Medulla oblongata (tissue), 1 donor: Measurements from ENCODE around the gene TIMM50.
"Not testable (repeated sequence)": the region's sequence is repeated elsewhere in the genome, so short reads cannot be mapped to it uniquely, and the experiment has no call there.

Experiments used
- DNase-seq: peaks from one replicate; pipeline ENCODE4 v3.0.0-alpha.2; 2015; ENCODE audit errors: extremely low spot score

The TIMM50 gene

DNA sequence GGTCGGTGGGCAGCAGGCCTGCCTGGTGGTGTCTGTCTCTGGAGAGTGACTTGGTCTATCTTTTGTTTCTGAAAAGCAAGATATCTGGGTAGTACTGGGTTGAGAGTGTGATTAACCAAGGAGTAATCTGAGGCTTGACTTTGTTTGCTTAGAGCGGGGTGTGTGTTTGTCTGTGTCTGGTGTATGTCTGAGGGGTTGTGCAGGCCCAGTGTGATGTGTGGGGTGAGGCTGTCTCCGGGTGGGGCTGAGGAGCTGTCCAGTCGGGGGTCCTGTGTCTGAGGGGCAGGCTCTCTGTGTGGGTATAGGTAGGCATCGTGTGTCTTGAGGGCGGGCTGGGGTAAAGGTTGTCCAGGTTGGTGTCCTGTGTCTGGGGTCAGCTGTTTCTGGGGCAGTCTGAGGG lies 11.1 kb upstream of the TIMM50 start:
- DNase-seq = no peak

DNA sequence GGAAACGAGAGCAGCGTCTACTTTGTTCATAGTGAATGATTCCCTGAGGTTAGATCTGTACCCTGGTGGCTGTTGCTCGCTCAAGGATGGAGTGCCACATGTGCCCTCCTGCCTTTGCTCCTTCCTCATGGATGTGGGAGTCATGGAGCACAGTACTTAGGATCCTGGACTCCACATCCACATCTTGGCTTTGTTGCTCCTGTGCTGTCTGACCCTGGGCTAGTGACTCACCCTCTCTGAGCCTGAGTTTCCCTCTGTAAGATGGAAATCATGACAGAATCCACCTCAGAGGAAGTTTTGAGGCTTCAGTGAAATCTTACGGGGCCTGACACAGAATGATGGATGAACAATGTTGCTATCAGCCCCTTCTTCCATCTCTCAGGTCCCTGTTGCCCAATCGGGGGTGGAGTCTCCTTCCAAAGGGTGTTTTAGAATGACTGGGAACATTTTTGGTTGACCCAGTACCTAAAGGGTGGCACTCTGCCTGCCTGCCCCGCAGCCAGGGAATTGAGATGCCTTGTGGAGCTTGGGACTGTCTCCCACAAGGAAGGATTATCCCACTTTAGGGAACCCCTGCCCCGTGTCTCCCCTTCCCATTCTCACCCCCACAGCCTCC lies 9.8 kb upstream of the TIMM50 start:
- no peak for DNase-seq

DNA sequence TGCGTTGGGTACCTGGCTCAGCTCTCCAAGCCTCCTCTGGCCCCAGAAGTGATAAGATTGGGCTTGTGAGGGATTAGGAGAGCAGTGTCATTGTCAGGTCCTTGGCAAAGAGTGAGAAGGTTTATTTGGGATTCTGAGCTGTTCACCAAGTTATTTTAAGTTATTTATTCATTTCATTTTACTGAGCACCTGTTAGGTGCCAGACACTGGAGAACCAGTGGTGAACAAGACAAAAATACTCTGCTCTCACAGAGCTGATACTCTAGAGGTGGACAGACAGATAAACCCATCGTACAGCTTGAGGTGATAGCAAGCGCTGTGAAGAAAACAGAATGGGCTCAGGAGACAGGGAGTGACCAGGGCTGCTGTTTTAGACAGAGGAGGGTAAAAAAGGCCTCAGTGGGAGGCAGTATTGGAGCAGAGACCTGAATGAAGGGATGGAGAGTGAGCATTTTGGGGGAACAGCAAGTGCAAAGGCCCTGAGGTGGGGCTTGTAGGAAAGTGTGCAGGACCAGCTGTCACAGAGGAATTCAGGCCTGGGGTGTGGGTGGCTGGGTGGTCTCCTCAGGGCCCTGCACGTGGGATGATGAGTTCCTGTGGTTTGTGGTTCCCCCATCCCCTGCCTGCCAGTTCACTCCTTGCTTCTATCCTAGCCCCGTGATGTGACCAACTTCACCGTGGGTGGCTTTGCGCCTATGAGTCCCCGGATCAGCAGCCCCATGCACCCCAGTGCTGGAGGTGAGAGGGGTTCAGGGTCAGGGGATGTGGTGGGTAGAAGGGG lies 8.7 kb upstream of the TIMM50 start:
- no peak for DNase-seq

DNA sequence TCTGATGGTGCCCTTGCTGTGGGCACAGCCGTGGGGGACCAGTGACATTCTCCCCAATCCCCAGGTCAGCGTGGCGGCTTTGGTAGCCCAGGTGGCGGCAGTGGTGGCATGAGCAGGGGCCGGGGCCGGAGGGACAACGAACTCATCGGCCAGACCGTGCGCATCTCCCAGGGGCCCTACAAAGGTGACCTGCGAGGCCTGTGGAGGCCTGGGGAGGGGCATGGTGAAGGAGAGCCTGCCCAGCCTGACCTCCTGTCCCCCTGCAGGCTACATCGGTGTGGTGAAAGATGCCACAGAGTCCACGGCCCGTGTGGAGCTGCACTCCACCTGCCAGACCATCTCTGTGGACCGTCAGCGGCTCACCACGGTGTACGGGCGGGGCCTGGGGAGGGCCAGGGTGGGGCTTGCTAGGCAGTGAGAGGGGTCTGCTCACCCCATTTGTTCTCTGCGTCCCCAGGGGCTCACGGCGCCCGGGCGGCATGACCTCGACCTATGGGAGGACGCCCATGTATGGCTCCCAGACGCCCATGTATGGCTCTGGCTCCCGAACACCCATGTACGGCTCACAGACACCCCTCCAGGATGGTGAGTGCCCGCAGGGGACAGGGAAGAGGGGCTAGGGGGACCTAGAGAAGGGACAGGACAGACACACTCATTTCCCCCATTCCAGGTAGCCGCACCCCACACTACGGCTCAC lies 7.7 kb upstream of the TIMM50 start:
- DNase-seq = no peak

GRCh38 chr19:39473443-39473960 lies 7.1 kb upstream of the TIMM50 start:
- DNase-seq = no peak

- DNase-seq = peak; percentile 21
Measured at GRCh38 chr19:39474139-39474620, 6.5 kb upstream of the TIMM50 start.

GRCh38 chr19:39475748-39476147 lies 4.9 kb upstream of the TIMM50 start:
- DNase-seq = no peak

DNA sequence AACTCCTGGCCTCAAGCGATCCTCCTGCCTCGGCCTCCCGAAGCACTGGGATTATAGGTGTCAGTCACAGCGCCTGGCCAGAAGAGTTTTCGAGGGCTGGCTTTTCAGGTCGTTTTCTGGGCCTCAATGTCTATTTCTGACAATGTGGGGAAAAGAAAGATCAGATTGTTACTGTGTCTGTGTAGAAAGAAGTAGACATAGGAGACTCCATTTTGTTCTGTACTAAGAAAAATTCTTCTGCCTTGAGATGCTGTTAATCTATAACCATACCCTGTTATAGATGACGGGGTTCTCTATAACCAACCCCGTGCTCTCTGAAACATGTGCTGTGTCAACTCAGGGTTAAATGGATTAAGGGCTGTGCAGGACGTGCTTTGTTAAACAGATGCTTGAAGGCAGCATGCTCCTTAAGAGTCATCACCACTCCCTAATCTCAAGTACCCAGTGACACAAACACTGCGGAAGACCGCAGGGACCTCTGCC lies 1.3 kb upstream of the TIMM50 start:
- DNase-seq = not testable (repeated sequence)

- DNase-seq = peak; percentile 4
Measured at GRCh38 chr19:39479916-39480315, 722 bp upstream of the TIMM50 start.

DNA sequence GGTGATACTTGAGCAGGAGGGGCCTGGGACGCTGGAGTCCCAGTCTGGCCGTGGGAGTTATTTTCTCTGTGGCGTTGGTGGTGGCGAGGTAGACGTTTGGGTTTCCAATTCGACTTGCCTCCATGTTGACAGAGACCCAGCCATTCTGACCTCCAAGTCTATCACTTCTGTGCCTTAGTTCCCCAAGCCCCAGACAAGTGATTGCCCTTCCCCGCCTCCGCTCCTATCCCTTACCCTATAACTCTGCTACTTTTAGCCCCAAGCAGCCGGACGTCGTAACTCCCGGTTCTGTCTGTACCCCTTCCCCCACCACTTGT lies 549 bp downstream of the TIMM50 start:
- no peak for DNase-seq

- no peak for DNase-seq
Measured at GRCh38 chr19:39481676-39482075, 1.0 kb downstream of the TIMM50 start.

GRCh38 chr19:39483141-39483540 lies 2.5 kb downstream of the TIMM50 start:
- DNase-seq = no peak

DNA sequence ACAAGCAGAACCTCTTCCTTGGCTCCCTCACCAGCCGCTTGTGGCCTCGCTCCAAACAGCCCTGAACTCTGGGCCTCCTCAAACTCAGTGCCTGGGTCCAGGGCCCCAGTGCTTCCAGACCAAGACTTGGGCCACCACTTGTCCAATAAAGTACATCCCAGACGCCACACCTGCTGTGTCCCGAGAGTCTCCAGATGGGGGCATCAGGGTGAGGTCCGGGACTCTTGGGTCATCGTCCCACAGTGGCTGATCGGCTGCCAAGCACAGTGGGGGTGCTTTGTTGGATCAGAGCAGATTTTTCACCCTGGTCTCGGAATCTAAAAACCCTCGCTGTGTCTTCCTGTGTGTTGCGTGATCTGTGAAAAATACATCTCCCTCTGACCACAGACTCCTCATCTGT lies 9.1 kb downstream of the TIMM50 start:
- DNase-seq = no peak

DNA sequence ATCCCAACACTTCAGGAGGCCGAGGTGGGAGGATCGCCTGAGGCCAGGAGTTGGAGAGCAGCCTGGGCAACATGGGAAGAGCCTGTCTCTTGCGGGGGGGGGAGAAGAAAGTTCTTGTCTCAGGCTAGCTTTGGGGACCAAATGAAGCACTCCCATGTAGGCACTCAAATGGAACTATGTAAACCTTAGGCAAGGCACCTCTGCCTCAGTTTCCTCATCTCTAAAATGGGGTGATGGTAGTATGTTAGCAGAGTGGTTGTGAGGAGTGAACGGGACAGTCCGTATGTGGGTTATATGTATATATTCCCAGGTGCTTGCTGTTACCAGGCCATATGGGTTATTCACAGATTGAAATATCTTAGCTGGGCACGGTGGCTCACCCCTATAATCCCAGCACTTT lies 11.6 kb downstream of the TIMM50 start:
- no peak for DNase-seq

DNA sequence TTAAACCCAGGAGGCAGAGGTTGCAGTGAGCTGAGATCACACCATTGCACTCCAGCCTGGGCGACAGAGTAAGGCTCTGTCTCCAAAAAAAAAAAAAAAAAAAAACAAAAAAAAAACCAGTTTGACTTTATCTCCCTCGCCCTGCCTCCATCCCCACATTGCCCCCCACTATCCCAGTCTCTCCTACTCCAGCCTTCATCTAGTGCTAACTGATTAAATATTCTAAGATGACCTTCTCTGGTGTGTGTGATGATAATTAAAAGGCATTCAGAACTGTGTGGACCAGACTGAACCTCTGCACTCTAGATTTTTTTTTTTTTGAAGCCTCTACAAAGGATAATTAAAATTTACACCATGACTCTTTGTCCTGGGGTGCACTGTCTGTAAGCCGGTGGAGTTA lies 12.2 kb downstream of the TIMM50 start:
- no peak for DNase-seq

GRCh38 chr19:39494661-39495060 lies 14.0 kb downstream of the TIMM50 start:
- no peak for DNase-seq

GRCh38 chr19:39496063-39496462 lies 15.4 kb downstream of the TIMM50 start:
- no peak for DNase-seq

DNA sequence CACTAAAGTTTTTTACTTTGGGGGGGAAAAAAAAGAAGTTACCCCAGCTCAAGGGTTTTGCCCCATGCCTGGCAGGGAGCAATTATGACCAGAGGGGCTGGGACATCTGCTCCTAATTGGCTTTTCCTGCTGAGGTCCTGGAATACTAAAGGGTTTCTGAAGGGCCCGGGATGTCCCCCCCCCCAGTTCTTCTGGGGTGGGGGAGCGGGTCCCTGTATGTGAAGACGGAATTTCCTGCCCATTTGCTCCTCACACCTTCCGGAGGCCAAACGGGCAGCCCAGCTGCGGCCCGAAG lies 17.0 kb downstream of the TIMM50 start:
- no peak for DNase-seq

DNA sequence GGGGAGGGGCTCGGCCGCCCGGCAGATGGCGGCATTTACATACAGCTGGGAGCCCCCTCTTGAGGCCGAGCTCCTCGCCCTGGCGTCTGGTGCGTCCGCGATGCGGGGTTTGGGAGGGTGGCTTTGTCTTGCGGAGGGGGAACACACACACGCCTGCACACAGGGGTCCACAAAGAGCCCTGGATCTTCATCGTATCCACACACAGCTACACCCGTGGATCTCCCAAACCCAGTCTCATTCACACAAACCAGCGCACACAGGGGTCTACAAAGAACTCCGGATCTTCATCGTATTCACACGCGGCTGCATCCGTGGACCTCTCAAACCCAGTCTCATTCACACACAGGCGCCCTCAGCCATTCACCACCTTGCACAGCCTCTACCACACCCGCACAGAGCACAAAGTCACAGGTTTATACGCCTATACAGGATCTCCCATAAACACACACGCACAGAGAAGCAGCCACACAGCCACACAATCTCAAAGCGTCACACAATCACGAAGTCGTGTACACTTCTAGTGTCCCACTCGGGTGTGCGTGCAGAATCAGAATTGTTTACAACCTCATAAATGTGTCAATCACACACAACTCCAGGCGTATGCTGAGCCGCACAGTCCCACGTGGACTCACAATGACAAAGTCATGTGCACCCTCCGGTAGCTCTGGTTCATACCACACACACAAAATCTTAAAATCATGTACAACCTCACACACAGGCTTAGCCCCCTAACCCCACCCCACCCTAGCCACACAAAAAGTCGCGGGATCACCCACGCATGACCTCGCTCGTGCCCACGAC lies 17.6 kb downstream of the TIMM50 start:
- DNase-seq = peak; percentile 34

DNA sequence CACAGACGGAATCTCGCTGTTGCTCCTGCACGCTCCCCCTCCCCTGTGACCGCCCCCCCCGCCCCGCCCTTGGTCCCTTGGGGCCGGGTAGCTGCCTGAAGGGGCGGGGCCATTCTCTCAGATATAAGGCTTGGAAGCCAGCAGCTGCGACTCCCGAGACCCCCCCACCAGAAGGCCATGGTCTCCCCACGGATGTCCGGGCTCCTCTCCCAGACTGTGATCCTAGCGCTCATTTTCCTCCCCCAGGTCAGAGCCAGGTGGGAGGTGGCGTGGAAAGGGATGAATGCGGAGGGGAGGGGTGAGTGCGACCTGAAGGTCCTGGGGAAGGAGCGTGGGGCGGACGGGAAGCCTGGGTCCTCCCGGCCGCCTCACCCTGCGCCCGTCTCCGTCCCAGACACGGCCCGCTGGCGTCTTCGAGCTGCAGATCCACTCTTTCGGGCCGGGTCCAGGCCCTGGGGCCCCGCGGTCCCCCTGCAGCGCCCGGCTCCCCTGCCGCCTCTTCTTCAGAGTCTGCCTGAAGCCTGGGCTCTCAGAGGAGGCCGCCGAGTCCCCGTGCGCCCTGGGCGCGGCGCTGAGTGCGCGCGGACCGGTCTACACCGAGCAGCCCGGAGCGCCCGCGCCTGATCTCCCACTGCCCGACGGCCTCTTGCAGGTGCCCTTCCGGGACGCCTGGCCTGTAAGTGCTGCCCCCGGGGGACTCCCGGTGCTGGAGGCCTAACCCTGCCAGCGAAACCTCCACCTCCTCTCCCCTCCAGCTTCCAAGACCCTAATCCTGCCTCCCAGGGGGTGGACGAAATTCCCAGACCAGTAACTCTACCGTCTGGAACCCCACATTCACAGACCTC lies 18.4 kb downstream of the TIMM50 start, which contains the start of gene DLL3:
DLL3 (plus strand) TSS at position 150 of the 845 bp plus-strand sequence; CDS start at position 178, 28 bp downstream.
- DNase-seq = no peak

DNA sequence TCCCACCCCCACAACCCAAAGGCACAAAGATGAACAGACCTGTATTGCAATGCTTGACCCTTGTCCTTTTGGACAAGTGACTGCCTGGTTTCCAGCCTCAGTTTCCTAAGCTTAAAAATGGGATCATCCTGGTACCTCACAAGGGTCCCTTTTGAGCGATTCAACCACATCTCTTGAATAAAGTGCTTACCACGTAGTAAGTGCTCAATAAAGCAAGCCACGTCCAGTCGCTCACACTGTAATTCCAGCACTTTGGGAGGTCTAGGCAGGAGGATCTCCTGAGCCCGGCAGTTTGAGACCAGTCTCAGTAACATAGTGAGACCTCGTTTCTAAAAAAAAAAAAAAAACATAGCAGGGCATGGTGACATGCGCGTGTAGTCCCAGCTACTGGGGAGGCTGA lies 19.3 kb downstream of the TIMM50 start:
- no peak for DNase-seq
